SW480 (cell line): ENCODE measurements around the gene KCNQ5.

Experiments
- DNase-seq: peaks from one replicate; pipeline ENCODE4 v3.0.0-alpha.2; 2016; ENCODE audit warnings: low spot score

Gene KCNQ5

GRCh38 chr6:72911463-72912155 is 289.7 kb downstream of the KCNQ5 start:
- no peak for DNase-seq

- no peak for DNase-seq
Observed at GRCh38 chr6:72913797-72914196, 291.9 kb downstream of the KCNQ5 start.

- DNase-seq: no peak
Observed at GRCh38 chr6:72916298-72916697, 294.4 kb downstream of the KCNQ5 start.

GRCh38 chr6:72916906-72917305 is 295.0 kb downstream of the KCNQ5 start:
- DNase-seq: no peak

- DNase-seq: no peak
Observed at GRCh38 chr6:72922401-72922800, 300.5 kb downstream of the KCNQ5 start.

- no peak for DNase-seq
Observed at GRCh38 chr6:72925136-72925535, 303.3 kb downstream of the KCNQ5 start.

- no peak for DNase-seq
Observed at GRCh38 chr6:72930556-72931132, 308.8 kb downstream of the KCNQ5 start.

GRCh38 chr6:72931325-72931887 is 309.5 kb downstream of the KCNQ5 start:
- DNase-seq: no peak

GRCh38 chr6:72933233-72933632 is 311.4 kb downstream of the KCNQ5 start:
- no peak for DNase-seq

GRCh38 chr6:72936766-72937559 is 315.1 kb downstream of the KCNQ5 start:
- no peak for DNase-seq

GRCh38 chr6:72938104-72938503 is 316.2 kb downstream of the KCNQ5 start:
- no peak for DNase-seq

GRCh38 chr6:72939004-72939403 is 317.1 kb downstream of the KCNQ5 start:
- no peak for DNase-seq

GRCh38 chr6:72940265-72940664 is 318.4 kb downstream of the KCNQ5 start:
- DNase-seq: no peak

GRCh38 chr6:72941263-72941662 is 319.4 kb downstream of the KCNQ5 start:
- no peak for DNase-seq

GRCh38 chr6:72941751-72942150 is 319.9 kb downstream of the KCNQ5 start:
- DNase-seq: no peak

- no peak for DNase-seq
Observed at GRCh38 chr6:72943699-72944098, 321.8 kb downstream of the KCNQ5 start.

- DNase-seq: no peak
Observed at GRCh38 chr6:72944660-72945059, 322.8 kb downstream of the KCNQ5 start.

GRCh38 chr6:72946774-72947173 is 324.9 kb downstream of the KCNQ5 start:
- peak; percentile 40 for DNase-seq

GRCh38 chr6:72947534-72947933 is 325.7 kb downstream of the KCNQ5 start:
- no peak for DNase-seq

GRCh38 chr6:72948153-72948552 is 326.3 kb downstream of the KCNQ5 start:
- DNase-seq: no peak

GRCh38 chr6:72950114-72950860 is 328.4 kb downstream of the KCNQ5 start:
- peak; percentile 56 for DNase-seq
